ENCODE results near the gene KLF18.
"Not testable (repeated sequence)": the region's sequence is repeated elsewhere in the genome, so short reads cannot be mapped to it uniquely, and the experiment has no call there.

Gene KLF18

DNA sequence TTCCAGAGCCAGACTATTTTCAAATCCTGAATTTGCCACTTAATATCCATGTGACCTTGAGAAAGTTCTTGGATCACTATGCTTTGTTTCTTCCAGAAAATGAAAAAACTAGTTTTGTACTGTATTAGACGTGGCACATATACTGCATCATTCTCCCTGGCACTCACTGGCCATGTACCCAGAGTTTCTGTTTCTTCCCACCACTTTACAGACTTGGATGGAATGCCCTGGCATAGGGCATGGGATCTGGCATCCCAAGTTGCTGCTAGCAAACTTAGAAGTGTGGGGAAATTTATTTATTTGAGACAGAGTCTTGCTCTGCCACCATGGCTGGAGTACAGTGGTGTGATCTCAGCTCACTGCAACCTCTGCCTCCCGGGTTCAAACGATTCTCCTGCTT, 10.0 kb downstream of the KLF18 start:
- POLR2A ChIA-PET = no interaction called here
- TF ChIP-seq SUZ12 (IDR thresholded peaks at IDR 0.05) = no peak
- no peak for TF ChIP-seq ARNT (IDR thresholded peaks at IDR 0.05)
- DNase-seq (ENCODE audit: extremely low spot score) = no peak
- CTCF ChIA-PET = interaction anchor here (0.6 kb wide), 1 partner anchor 41 kb away, joined by 3 read pairs; no protein-coding TSS in a partner anchor

DNA sequence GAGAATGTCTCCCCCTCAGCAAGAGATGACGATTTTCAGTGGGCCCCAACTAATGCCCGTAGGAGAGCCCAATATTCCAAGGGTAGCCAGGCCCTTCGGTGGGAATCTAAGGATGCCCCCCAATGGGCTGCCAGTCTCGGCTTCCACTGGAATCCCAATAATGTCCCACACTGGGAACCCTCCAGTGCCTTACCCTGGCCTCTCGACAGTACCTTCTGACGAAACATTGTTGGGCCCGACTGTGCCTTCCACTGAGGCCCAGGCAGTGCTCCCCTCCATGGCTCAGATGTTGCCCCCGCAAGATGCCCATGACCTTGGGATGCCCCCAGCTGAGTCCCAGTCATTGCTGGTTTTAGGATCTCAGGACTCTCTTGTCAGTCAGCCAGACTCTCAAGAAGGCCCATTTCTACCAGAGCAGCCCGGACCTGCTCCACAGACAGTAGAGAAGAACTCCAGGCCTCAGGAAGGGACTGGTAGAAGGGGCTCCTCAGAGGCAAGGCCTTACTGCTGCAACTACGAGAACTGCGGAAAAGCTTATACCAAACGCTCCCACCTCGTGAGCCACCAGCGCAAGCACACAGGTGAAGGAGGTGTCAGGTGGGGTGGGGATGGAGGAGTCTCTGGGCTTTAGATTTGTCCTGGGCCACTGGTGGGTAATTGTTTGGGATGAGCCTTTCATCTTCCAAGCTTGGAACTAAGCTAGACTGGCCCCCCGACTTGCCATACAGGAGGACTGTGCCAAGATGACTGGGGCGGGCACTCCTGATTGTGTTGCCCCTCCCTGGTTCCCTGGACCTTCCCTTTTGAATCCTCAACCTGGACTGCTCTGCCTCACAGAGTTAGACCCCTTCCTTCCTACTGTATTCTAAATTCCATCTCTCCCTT, 11.6 kb downstream of the KLF18 start:
- no peak for DNase-seq (ENCODE audit: extremely low spot score)
- POLR2A ChIA-PET = no interaction called here
- CTCF ChIA-PET = no interaction called here
- TF ChIP-seq FOXA1 (IDR thresholded peaks at IDR 0.05) = no peak
- no peak for TF ChIP-seq ZNF384 (IDR thresholded peaks at IDR 0.05)
- TF ChIP-seq, protein P1, sequence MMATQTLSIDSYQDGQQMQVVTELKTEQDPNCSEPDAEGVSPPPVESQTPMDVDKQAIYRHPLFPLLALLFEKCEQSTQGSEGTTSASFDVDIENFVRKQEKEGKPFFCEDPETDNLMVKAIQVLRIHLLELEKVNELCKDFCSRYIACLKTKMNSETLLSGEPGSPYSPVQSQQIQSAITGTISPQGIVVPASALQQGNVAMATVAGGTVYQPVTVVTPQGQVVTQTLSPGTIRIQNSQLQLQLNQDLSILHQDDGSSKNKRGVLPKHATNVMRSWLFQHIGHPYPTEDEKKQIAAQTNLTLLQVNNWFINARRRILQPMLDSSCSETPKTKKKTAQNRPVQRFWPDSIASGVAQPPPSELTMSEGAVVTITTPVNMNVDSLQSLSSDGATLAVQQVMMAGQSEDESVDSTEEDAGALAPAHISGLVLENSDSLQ (IDR thresholded peaks at IDR 0.05) = no peak
- TF ChIP-seq L3MBTL2 (conservative IDR thresholded peaks at IDR 0.05) = no peak
- no peak for TF ChIP-seq SP1 (IDR thresholded peaks at IDR 0.05)
- TF ChIP-seq LEF1 (IDR thresholded peaks at IDR 0.05; ENCODE audit: borderline replicate concordance) = no peak
- TF ChIP-seq ELF4 (IDR thresholded peaks at IDR 0.05) = no peak
- TF ChIP-seq HDGF (IDR thresholded peaks at IDR 0.05; ENCODE audit: borderline replicate concordance) = no peak
- no peak for TF ChIP-seq FOXK2 (IDR thresholded peaks at IDR 0.05)
- TF ChIP-seq ARNT (IDR thresholded peaks at IDR 0.05) = no peak
- TF ChIP-seq CTBP1 (IDR thresholded peaks at IDR 0.05; ENCODE audit: borderline replicate concordance) = no peak
- no peak for TF ChIP-seq SUZ12 (IDR thresholded peaks at IDR 0.05)
- TF ChIP-seq FOXM1 (IDR thresholded peaks at IDR 0.05; ENCODE audit: borderline replicate concordance) = no peak
- no peak for TF ChIP-seq TARDBP (IDR thresholded peaks at IDR 0.05)
- TF ChIP-seq NFRKB (IDR thresholded peaks at IDR 0.05) = no peak
- TF ChIP-seq BHLHE40 (IDR thresholded peaks at IDR 0.05; ENCODE audit: borderline replicate concordance) = no peak

DNA sequence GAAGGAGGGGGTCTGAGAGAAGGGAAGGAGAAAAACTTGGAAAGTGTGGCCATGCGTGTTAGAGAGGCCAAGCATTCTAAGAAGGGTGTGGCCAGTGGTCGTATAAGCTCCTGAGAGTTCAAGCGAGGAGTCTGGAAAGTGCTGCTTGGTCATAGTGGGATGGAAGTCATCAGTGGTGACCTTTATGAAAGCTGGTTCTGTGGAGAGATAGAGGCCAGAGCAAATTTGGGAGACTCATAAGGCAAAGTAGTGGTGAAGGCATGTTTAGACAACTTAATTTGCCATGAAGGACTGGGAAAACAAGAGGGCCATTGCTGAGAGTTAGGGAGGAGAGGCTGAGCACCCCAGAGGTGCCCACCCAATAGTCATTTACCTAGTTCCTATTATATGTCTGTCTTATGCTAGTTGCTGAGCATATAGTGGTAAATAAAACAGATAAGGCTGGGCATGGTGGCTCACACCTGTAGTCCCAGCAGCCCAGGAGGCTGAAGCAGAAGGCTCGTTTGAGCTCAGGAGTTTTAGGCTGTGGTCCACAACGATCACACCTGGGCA, 21.0 kb downstream of the KLF18 start:
- DNase-seq (ENCODE audit: extremely low spot score) = no peak
- TF ChIP-seq ARNT (IDR thresholded peaks at IDR 0.05) = no peak
- TF ChIP-seq SP1 (IDR thresholded peaks at IDR 0.05) = no peak
- TF ChIP-seq ZNF384 (IDR thresholded peaks at IDR 0.05) = no peak
- TF ChIP-seq ELF4 (IDR thresholded peaks at IDR 0.05) = no peak
- TF ChIP-seq, protein P1 (IDR thresholded peaks at IDR 0.05) = no peak
- TF ChIP-seq NFRKB (IDR thresholded peaks at IDR 0.05) = no peak
- TF ChIP-seq SUZ12 (IDR thresholded peaks at IDR 0.05) = no peak
- no peak for TF ChIP-seq CTBP1 (IDR thresholded peaks at IDR 0.05; ENCODE audit: borderline replicate concordance)
- TF ChIP-seq BHLHE40 (IDR thresholded peaks at IDR 0.05; ENCODE audit: borderline replicate concordance) = no peak
- TF ChIP-seq FOXA1 (IDR thresholded peaks at IDR 0.05) = no peak
- no peak for TF ChIP-seq TARDBP (IDR thresholded peaks at IDR 0.05)
- TF ChIP-seq FOXM1 (IDR thresholded peaks at IDR 0.05; ENCODE audit: borderline replicate concordance) = no peak
- no peak for TF ChIP-seq LEF1 (IDR thresholded peaks at IDR 0.05; ENCODE audit: borderline replicate concordance)
- no peak for TF ChIP-seq L3MBTL2 (conservative IDR thresholded peaks at IDR 0.05)
- TF ChIP-seq FOXK2 (IDR thresholded peaks at IDR 0.05) = no peak
- no peak for TF ChIP-seq HDGF (IDR thresholded peaks at IDR 0.05; ENCODE audit: borderline replicate concordance)
- POLR2A ChIA-PET = no interaction called here
- CTCF ChIA-PET = no interaction called here

DNA sequence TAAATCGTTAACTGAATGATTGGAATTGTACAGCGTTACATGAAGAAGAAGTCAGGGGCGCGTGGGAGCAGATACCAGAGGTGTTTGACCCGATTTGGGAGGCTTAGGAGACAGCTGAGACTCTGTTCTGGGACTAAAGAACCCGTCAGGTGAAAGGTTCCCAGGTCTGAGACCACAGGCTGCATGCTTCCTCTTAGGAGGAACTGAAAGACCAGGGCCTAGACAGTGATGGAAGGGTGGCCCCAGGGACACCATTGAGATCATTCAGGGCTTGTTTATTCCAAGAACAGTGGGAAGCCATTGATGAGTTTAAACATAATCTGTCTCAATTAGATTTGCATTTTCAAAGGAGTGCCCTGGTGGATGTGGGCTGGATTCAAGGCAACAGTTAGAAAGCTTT, 21.9 kb downstream of the KLF18 start:
- TF ChIP-seq NFRKB (IDR thresholded peaks at IDR 0.05) = no peak
- no peak for TF ChIP-seq SP1 (IDR thresholded peaks at IDR 0.05)
- TF ChIP-seq FOXA1 (IDR thresholded peaks at IDR 0.05) = no peak
- no peak for TF ChIP-seq ZNF384 (IDR thresholded peaks at IDR 0.05)
- no peak for TF ChIP-seq FOXM1 (IDR thresholded peaks at IDR 0.05; ENCODE audit: borderline replicate concordance)
- no peak for TF ChIP-seq SUZ12 (IDR thresholded peaks at IDR 0.05)
- no peak for TF ChIP-seq FOXK2 (IDR thresholded peaks at IDR 0.05)
- no peak for TF ChIP-seq CTBP1 (IDR thresholded peaks at IDR 0.05; ENCODE audit: borderline replicate concordance)
- no peak for TF ChIP-seq BHLHE40 (IDR thresholded peaks at IDR 0.05; ENCODE audit: borderline replicate concordance)
- no peak for TF ChIP-seq ARNT (IDR thresholded peaks at IDR 0.05)
- TF ChIP-seq LEF1 (IDR thresholded peaks at IDR 0.05; ENCODE audit: borderline replicate concordance) = no peak
- TF ChIP-seq ELF4 (IDR thresholded peaks at IDR 0.05) = no peak
- TF ChIP-seq L3MBTL2 (conservative IDR thresholded peaks at IDR 0.05) = no peak
- CTCF ChIA-PET = no interaction called here
- POLR2A ChIA-PET = no interaction called here
- no peak for DNase-seq (ENCODE audit: extremely low spot score)

DNA sequence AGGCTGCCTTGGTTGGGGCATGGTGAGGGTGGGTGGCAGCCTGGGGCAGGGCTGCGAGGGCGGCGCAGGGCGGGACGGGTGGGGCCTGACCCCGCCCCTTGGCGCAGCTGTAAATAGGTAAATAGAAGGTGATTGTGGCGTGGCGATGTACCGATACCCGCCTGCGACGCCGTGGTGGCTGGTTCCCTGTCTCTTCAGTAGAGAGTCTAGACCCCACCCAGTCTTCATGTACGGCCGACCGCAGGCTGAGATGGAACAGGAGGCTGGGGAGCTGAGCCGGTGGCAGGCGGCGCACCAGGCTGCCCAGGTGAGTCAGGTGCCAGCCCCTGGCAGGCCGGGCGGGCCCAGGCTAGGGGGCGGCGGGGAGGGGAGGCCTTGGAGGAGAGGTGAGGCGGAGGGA, 22.7 kb downstream of the KLF18 start, which contains the start of gene KLF17:
Gene KLF17 (plus strand): TSS at position 140 of the 400 bp plus-strand sequence. CDS start 87 bp downstream, at position 227.
- POLR2A ChIA-PET = no interaction called here
- CTCF ChIA-PET = no interaction called here
- no peak for DNase-seq (ENCODE audit: extremely low spot score)
- TF ChIP-seq HDGF (IDR thresholded peaks at IDR 0.05; ENCODE audit: borderline replicate concordance) = no peak
- TF ChIP-seq SUZ12 (IDR thresholded peaks at IDR 0.05) = no peak
- no peak for TF ChIP-seq ZNF384 (IDR thresholded peaks at IDR 0.05)
- TF ChIP-seq, protein P1 (IDR thresholded peaks at IDR 0.05) = no peak
- TF ChIP-seq L3MBTL2 (conservative IDR thresholded peaks at IDR 0.05) = no peak
- TF ChIP-seq ARNT (IDR thresholded peaks at IDR 0.05) = no peak
- TF ChIP-seq BHLHE40 (IDR thresholded peaks at IDR 0.05; ENCODE audit: borderline replicate concordance) = no peak
- no peak for TF ChIP-seq FOXA1 (IDR thresholded peaks at IDR 0.05)
- no peak for TF ChIP-seq FOXM1 (IDR thresholded peaks at IDR 0.05; ENCODE audit: borderline replicate concordance)
- TF ChIP-seq SP1 (IDR thresholded peaks at IDR 0.05) = no peak
- TF ChIP-seq LEF1 (IDR thresholded peaks at IDR 0.05; ENCODE audit: borderline replicate concordance) = no peak
- no peak for TF ChIP-seq FOXK2 (IDR thresholded peaks at IDR 0.05)
- TF ChIP-seq ELF4 (IDR thresholded peaks at IDR 0.05) = no peak
- TF ChIP-seq CTBP1 (IDR thresholded peaks at IDR 0.05; ENCODE audit: borderline replicate concordance) = no peak
- TF ChIP-seq TARDBP (IDR thresholded peaks at IDR 0.05) = no peak
- no peak for TF ChIP-seq NFRKB (IDR thresholded peaks at IDR 0.05)

DNA sequence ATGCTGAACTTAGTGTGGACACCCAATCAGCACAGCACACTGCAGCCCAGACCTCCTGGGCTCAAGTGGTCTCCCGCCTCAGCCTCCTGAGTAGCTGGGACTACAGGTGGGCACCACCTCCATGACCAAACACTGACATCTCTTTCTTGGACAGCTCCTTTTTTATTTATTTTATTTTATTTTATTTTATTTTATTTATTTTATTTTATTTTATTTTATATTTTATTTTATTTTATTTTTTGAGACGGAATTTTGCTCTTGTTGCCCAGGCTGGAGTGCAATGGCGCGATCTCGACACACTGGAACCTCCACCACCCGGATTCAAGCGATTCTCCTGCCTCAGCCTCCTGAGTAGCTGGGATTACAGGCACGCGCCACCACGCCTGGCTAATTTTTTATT, 24.2 kb downstream of the KLF18 start:
- POLR2A ChIA-PET; CTCF ChIA-PET; DNase-seq (ENCODE audit: extremely low spot score): not testable (repeated sequence)
